Activated CD4-positive, alpha-beta T cell treated with anti-CD3 and anti-CD28 coated beads for 48 hours (primary cell): ENCODE measurements around the gene MDN1.
"Not testable (repeated sequence)": the region's sequence is repeated elsewhere in the genome, so short reads cannot be mapped to it uniquely, and the experiment has no call there.

Source experiments
- DNase-seq: peaks from one replicate; pipeline ENCODE4 v3.0.0-alpha.2; 2020

The MDN1 gene

GRCh38 chr6:89768324-89768723, 51.3 kb downstream of the MDN1 start:
- no peak for DNase-seq

GRCh38 chr6:89763550-89763949, 56.0 kb downstream of the MDN1 start:
- no peak for DNase-seq

- no peak for DNase-seq
These were observed 60.8 kb downstream of the MDN1 start for GRCh38 chr6:89758830-89759229.

- no peak for DNase-seq
These were observed 69.3 kb downstream of the MDN1 start for GRCh38 chr6:89750338-89750737.

- no peak for DNase-seq
These were observed 69.7 kb downstream of the MDN1 start for GRCh38 chr6:89749918-89750317.

- DNase-seq, result no peak
These were observed 73.9 kb downstream of the MDN1 start for GRCh38 chr6:89745716-89746115.

- no peak for DNase-seq
These were observed 74.5 kb downstream of the MDN1 start for GRCh38 chr6:89745096-89745495.

- no peak for DNase-seq
These were observed 82.7 kb downstream of the MDN1 start for GRCh38 chr6:89736893-89737292.

GRCh38 chr6:89734526-89734925, 85.1 kb downstream of the MDN1 start:
- no peak for DNase-seq

- DNase-seq, result no peak
These were observed 87.5 kb downstream of the MDN1 start for GRCh38 chr6:89731924-89732567.

GRCh38 chr6:89731262-89731661, 88.3 kb downstream of the MDN1 start:
- not testable (repeated sequence) for DNase-seq

- no peak for DNase-seq
These were observed 89.8 kb downstream of the MDN1 start for GRCh38 chr6:89729818-89730217.

GRCh38 chr6:89727501-89727900, 92.1 kb downstream of the MDN1 start:
- DNase-seq, result no peak

- DNase-seq, result no peak
These were observed 94.6 kb downstream of the MDN1 start for GRCh38 chr6:89724981-89725380.

GRCh38 chr6:89723046-89723445, 96.5 kb downstream of the MDN1 start:
- DNase-seq, result no peak

- no peak for DNase-seq
These were observed 103.1 kb downstream of the MDN1 start for GRCh38 chr6:89716532-89716931.

GRCh38 chr6:89711801-89712200, 107.8 kb downstream of the MDN1 start:
- no peak for DNase-seq

GRCh38 chr6:89708316-89708715, 111.3 kb downstream of the MDN1 start:
- no peak for DNase-seq

- no peak for DNase-seq
These were observed 111.8 kb downstream of the MDN1 start for GRCh38 chr6:89707766-89708165.

GRCh38 chr6:89706121-89706520, 113.5 kb downstream of the MDN1 start:
- no peak for DNase-seq

GRCh38 chr6:89703292-89703691, 116.3 kb downstream of the MDN1 start:
- DNase-seq, result no peak

- no peak for DNase-seq
These were observed 117.2 kb downstream of the MDN1 start for GRCh38 chr6:89702349-89702748.

GRCh38 chr6:89695667-89696066, 123.9 kb downstream of the MDN1 start:
- DNase-seq, result no peak

- no peak for DNase-seq
These were observed 125.2 kb downstream of the MDN1 start for GRCh38 chr6:89694428-89694827.

GRCh38 chr6:89693207-89693606, 126.4 kb downstream of the MDN1 start:
- DNase-seq, result no peak

GRCh38 chr6:89692256-89692655, 127.3 kb downstream of the MDN1 start:
- DNase-seq, result no peak
